Skin of body (tissue), 3 donors: ENCODE results near the gene TMEM129. TPM values are rescaled to one million over a fixed set of nuclear protein-coding genes. Genes with fewer than 3 reads are reported as not detected.

Experiments
- DNase-seq: peaks from one replicate; lab custom pipeline; 2025; lab: John Stamatoyannopoulos, UW
- small RNA-seq: library from RNA; depleted of rRNA; stranded (forward); fragments of <200 nt; gene quantifications from one replicate; pipeline ENCODE3, GENCODE V24; 2014; ENCODE audit warnings: low replicate concordance
- total RNA-seq: library from RNA; depleted of rRNA; stranded (reverse); fragments of >200 nt; gene quantifications from one replicate; pipeline ENCODE4 v1.2.3, GENCODE V29; 2014

TMEM129 gene
- total RNA-seq, 1 donor from 2014 or later = 9.2 TPM

GRCh38 chr4:1670279-1670678 lies 50.8 kb downstream of the TMEM129 start:
- DNase-seq = no peak

- DNase-seq = no peak
Observed at GRCh38 chr4:1669850-1670249, 51.3 kb downstream of the TMEM129 start.

GRCh38 chr4:1669270-1669669 lies 51.9 kb downstream of the TMEM129 start:
- no peak for DNase-seq

- no peak for DNase-seq
Observed at GRCh38 chr4:1668488-1668840, 52.7 kb downstream of the TMEM129 start.

- no peak for DNase-seq
Observed at GRCh38 chr4:1667273-1667672, 53.9 kb downstream of the TMEM129 start.

- no peak for DNase-seq
Observed at GRCh38 chr4:1666391-1666790, 54.7 kb downstream of the TMEM129 start.

Small RNAs within 50 kb of the gene (small RNA-seq; reads per million reads assigned to genes)
- gene RF00019 = not detected

Other genes starting within 250 kb of the TMEM129 start
- gene FAM53A, start 37.0 kb downstream of the TMEM129 start, total RNA-seq = 2.0 TPM
- 33.5 TPM for gene SLBP, start 9.0 kb downstream of the TMEM129 start, total RNA-seq
- gene TACC3, start 198 bp upstream of the TMEM129 start, total RNA-seq = 14.1 TPM
- 30.4 TPM for gene FGFR3, start 72.0 kb upstream of the TMEM129 start, total RNA-seq
- 44.5 TPM for gene LETM1, start 134.8 kb upstream of the TMEM129 start, total RNA-seq
- gene NSD2, start 150.1 kb upstream of the TMEM129 start, total RNA-seq = 41.8 TPM